T-helper 2 cell treated with Interferon-gamma antibody and Interleukin-4, amounts not matched to agents 5 μg/mL and 100 μg/mL, for 36 hours (primary cell): ENCODE data around the gene TMEM147.

Experiments
- DNase-seq: peaks from one replicate; pipeline ENCODE4 v3.0.0; 2021; ENCODE audit warnings: low spot score
- H3K27ac Mint-ChIP-seq: one replicate; pipeline ENCODE4 v1.8.0; 2021; ENCODE audit warnings: mild to moderate bottlenecking, mixed read lengths
- H3K27me3 Mint-ChIP-seq: one replicate; pipeline ENCODE4 v1.8.0; 2021; ENCODE audit warnings: low read depth, mixed read lengths
- H3K36me3 Mint-ChIP-seq: one replicate; pipeline ENCODE4 v1.8.0; 2021; ENCODE audit warnings: low read depth, mixed read lengths
- H3K4me1 Mint-ChIP-seq: one replicate; pipeline ENCODE4 v1.8.0; 2021; ENCODE audit warnings: low read depth, mixed read lengths
- H3K4me3 Mint-ChIP-seq: one replicate; pipeline ENCODE4 v1.8.0; 2022; ENCODE audit warnings: mild to moderate bottlenecking, moderate library complexity, mixed read lengths
- H3K9me3 Mint-ChIP-seq: one replicate; pipeline ENCODE4 v1.8.0; 2021; ENCODE audit warnings: mixed read lengths

The TMEM147 gene

DNA sequence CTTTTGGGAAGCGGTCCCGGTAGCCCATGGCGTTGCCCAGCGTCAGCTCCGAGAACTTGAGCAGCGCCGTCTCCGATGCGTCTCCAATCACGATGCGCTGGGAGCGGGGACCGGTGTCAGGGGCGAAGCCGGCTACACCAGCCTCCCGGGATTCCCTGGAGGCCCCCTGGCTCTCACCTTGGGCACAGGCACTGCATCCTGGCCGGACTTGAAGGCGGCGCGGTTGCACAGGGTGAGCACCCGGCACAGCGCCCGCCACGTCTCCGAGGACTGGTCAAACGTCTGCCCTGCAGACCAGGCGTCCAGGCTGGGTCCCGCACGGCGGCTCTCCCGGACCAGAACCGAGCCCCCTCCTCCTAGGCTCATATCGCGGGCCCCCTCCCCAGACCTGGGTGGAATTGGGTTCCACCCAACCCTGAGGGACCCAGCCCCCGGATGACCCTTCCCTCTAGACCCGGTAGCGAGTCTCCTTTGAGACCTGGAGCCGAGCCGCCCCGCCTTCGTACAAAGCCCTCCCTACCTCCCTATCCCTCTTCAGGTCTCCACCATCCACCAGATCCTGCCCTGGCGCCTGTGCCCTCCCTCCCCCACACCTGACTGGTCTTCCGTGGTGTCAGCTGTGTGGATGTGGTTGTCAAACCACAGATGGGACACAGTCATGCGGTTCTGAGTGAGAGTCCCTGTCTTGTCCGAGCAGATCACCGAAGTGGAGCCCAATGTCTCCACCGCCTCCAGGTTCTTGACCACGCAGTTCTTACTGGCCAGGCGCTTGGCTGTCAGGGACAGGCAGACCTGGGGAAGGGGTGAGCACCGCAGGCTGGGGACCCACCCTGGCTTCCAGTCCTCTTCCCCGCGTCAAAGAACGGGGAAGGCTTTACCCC lies 13.2 kb downstream of the TMEM147 start:
- Mint-ChIP-seq H3K27ac (no peak overlapping the region), H3K4me3 (no peak overlapping the region), H3K36me3 (no peaks in the 10 kb centered on the region), H3K27me3 (peaks cover 23% of the 10 kb centered on the region), H3K9me3 (no peaks in the 10 kb centered on the region), H3K4me1 (peaks cover 4% of the 10 kb centered on the region)
- no peak for DNase-seq

DNA sequence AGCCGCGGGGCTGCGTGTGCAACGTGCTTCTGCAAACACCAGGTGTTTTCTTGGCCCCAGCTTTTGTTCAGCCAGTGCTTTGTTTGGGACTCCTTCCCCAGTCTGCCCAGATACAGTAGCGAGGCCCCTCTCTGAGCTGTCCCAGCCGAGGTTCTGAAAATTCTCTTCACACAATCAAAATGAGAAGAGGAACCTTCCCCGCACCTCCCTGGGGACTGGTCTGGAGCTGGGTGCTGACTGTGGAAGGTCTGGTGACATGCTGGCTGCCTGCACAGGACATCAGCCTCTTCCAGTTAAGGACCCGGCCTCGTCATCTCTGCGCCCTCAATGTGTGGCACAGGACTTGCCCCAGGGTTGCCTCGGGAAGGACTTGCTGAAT lies 13.8 kb downstream of the TMEM147 start:
- Mint-ChIP-seq H3K27ac (no peak overlapping the region), H3K36me3 (no peaks in the 10 kb centered on the region), H3K4me3 (no peak overlapping the region), H3K4me1 (peaks cover 4% of the 10 kb centered on the region), H3K9me3 (no peaks in the 10 kb centered on the region), H3K27me3 (peaks cover 23% of the 10 kb centered on the region)
- no peak for DNase-seq

DNA sequence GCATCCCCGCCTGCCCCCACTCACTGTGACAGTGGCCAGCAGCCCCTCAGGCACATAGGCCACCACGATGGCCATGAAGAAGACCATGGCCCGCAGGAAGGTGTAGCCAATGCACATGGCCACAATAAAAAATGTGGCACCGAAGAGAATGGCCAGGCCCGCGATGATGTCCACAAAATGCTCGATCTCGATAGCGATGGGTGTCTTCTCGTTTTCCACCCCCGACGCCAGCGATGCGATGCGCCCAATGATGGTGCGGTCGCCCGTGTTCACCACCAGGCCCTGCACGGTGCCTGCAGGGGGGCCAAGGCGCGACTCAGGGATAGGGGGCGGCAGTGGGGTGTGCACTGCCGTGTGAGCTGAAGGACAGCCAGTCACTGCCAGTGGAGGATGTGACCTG lies 14.4 kb downstream of the TMEM147 start:
- Mint-ChIP-seq H3K27ac (no peak overlapping the region), H3K4me1 (peaks cover 4% of the 10 kb centered on the region), H3K9me3 (no peaks in the 10 kb centered on the region), H3K36me3 (no peaks in the 10 kb centered on the region), H3K27me3 (peaks cover 23% of the 10 kb centered on the region), H3K4me3 (no peak overlapping the region)
- DNase-seq = no peak

DNA sequence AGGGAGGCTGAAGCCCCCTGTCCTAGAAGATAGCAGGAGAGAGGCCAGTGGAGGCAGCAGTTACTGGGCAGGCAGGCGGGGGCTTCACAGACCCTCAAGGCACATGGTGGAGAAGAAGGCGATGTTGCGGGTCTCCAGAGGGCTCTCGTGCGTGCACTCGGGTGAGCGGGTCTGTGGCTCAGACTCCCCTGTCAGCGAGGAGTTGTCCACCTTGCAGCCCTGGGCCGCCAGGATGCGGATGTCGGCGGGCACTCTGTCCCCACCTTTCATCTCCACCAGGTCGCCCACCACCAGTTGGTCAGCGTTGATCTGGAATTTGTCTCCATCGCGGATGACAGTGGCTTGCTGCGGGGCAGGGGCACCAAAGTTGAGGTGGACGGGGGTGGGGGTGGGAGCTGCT lies 14.8 kb downstream of the TMEM147 start:
- H3K27me3 Mint-ChIP-seq = peaks cover 23% of the 10 kb centered on the region
- H3K4me1 Mint-ChIP-seq = peaks cover 4% of the 10 kb centered on the region
- no peak for DNase-seq
- H3K9me3 Mint-ChIP-seq = no peaks in the 10 kb centered on the region
- no peak overlapping the region for H3K4me3 Mint-ChIP-seq
- H3K36me3 Mint-ChIP-seq = no peaks in the 10 kb centered on the region
- no peak overlapping the region for H3K27ac Mint-ChIP-seq

DNA sequence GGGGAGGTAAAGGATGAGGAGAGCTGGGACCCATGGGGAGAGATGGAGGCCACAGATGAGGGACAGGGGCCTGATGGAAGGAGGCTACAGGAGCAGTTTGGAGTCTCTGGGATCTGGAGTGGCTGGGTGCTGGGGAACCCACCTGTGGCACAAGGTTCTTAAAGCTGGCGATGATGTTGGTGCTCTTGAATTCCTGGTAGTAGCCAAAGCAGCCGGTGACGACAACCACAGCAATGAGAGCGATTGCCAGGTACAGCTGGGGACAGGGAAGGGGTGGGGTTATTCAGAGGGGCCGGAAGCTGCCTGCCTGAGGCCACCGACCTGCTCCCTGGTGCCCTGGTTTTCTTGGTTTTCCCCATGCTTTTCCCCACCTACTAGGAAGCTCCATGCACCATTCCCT lies 15.3 kb downstream of the TMEM147 start:
- H3K27me3 Mint-ChIP-seq = peaks cover 23% of the 10 kb centered on the region

DNA sequence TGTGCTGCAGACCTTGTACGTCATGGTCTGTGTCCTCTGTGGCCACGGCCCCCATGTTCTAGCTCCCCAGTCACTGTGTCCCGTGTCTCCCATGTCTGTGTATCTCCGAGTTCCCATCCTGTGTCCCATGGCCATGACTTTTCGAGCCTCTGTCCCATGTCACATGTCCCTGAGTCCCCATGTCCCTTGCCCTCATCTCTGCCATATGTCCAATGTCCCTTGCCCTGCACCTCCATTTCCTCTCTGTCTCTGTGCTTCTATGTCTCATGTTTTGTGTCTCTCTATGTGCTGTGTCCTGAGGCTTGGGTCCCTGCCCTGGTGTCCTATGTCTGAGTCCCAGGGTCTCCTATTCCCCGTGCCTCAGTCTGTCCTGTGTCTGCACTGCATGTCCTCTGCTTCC lies 16.0 kb downstream of the TMEM147 start:
- peaks cover 4% of the 10 kb centered on the region for H3K4me1 Mint-ChIP-seq
- H3K27me3 Mint-ChIP-seq = peaks cover 23% of the 10 kb centered on the region
- DNase-seq = no peak
- H3K9me3 Mint-ChIP-seq = no peaks in the 10 kb centered on the region
- H3K36me3 Mint-ChIP-seq = no peaks in the 10 kb centered on the region
- H3K27ac Mint-ChIP-seq = no peak overlapping the region
- H3K4me3 Mint-ChIP-seq = no peak overlapping the region

More for the DNA sequence above, 15.3 kb downstream of the TMEM147 start:
- H3K36me3 Mint-ChIP-seq = no peaks in the 10 kb centered on the region
- no peak for DNase-seq
- H3K27ac Mint-ChIP-seq = no peak overlapping the region
- no peaks in the 10 kb centered on the region for H3K9me3 Mint-ChIP-seq
- H3K4me1 Mint-ChIP-seq = peaks cover 4% of the 10 kb centered on the region
- no peak overlapping the region for H3K4me3 Mint-ChIP-seq

DNA sequence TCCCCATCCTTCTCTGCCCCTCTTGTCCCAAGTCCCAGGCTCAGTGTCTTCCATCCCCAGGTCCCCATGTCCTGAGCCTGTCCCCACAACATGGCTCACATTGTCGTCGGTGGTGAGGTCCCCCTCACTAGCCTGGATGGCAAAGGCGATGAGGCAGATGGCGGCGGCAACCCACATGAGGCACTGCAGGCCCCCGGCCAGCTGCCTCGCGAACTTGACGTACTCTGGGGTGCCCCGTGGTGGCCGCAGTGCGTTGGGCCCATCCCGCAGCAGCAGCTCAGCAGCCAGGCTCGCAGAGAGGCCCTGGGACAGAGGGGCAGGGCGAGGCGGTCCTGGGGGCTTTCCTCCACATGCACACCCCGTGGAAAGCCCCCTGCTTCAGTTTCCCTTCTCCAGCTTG lies 16.9 kb downstream of the TMEM147 start:
- Mint-ChIP-seq H3K27me3 (peaks cover 19% of the 10 kb centered on the region), H3K9me3 (no peaks in the 10 kb centered on the region), H3K27ac (no peak overlapping the region), H3K36me3 (no peaks in the 10 kb centered on the region), H3K4me3 (no peak overlapping the region), H3K4me1 (peaks cover 2% of the 10 kb centered on the region)
- DNase-seq = no peak

DNA sequence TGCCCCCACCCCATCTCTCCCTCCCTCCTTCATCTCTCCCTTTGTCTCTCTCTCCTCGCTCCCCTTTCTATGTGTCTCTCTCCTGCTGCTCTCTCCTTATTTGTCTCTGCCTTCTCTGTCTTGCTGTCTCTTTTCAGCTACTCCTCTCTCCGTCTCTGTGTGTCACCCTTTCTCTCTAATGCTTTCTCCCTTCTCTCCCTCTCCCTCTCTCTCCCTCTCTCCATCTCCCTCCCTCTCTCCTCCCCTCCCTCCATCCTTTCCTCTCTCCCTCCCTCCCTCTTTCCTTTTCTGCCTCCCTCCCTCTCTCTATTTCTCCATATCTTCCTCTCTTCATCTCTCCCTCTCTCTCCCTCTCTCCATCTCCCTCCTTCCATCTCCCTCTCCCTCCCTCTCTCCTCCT lies 17.4 kb downstream of the TMEM147 start:
- peaks cover 18% of the 10 kb centered on the region for H3K27me3 Mint-ChIP-seq
- H3K9me3 Mint-ChIP-seq = no peaks in the 10 kb centered on the region
- H3K36me3 Mint-ChIP-seq = no peaks in the 10 kb centered on the region
- H3K4me1 Mint-ChIP-seq = peaks cover 1% of the 10 kb centered on the region
- no peak overlapping the region for H3K27ac Mint-ChIP-seq
- H3K4me3 Mint-ChIP-seq = no peak overlapping the region
- no peak for DNase-seq

DNA sequence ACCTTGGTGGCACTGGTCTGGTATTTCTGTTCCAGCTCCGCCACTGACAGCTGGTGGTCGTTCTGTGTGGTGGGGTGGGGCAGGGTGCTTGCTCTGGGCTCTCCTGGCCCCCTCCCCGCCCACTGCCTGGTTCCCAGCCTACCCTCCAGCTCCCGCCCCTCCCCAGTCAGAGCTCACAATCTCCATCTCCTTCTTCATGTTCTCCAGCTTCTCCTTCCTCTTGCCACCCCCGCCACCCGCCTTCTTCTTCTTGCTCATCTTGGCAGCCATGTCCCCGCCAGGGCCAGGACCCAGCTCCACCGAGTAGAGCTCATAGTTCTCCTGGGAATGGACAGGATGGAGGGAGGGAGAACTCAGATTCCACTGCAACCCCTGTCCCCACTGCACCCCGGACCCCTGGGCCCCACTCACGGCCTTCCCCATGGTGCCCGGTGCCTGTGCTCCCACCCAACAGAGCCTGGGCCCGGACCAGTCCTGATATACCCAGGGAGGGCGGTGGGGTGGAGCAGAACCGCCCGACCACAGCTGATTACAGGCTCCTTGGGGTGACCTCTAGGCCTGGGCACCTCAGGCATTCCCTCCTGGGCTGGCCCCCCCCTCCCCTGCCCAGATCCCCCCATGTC lies 17.9 kb downstream of the TMEM147 start, which contains the start of gene ATP4A:
Gene ATP4A (minus strand): TSS at position 452 of the 623 bp plus-strand sequence. CDS start 29 bp downstream, at position 423.
- peaks cover 17% of the 10 kb centered on the region for H3K27me3 Mint-ChIP-seq
- no peak within 1 kb of the TSS for H3K4me3 Mint-ChIP-seq
- H3K9me3 Mint-ChIP-seq = no peaks in the 10 kb centered on the region
- H3K27ac Mint-ChIP-seq = no peak within 1 kb of the TSS
- H3K4me1 Mint-ChIP-seq = no peaks in the 10 kb centered on the region
- no peak for DNase-seq
- no peaks in the 10 kb centered on the region for H3K36me3 Mint-ChIP-seq

DNA sequence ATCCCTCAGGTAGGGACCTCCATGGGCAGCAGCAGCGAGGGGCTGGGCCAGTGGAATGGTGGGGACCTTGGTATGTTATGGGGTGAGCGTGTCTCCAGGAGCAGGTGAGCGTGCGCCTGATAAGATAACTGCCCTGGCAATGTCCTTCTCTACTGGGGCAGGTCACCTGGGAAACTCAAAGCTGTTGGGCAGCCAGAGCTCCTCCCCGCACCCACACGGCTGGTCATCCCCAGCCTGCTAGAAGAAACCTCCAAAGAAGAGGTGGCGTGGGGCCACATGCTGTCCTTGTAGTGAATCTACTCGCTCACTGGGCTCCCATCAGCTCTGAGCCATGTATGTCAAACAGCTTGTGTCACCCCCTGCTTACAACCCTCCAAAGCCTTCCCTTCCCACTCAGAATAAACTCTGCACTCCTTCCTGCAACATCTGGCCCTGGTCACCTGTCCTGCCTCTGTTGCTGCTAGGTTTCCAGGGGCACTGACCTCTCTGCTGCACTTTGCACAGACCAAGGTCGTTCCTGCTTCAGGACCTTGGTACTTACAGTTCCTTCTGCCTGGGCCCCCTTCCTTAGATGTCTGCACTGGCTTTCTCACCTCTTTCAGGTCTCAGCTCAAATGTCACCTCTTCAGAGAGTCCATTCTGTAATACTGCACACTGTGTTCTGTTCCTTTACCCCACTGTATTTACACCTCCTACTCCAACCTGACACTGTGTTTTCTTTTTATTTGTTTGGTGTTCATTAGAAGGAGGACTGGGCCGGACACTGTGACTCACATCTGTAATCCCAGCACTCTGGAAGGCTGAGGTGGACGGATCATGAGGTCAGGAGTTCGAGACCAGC lies 19.8 kb downstream of the TMEM147 start:
- no peak overlapping the region for H3K27ac Mint-ChIP-seq
- H3K27me3 Mint-ChIP-seq = peaks cover 4% of the 10 kb centered on the region

DNA sequence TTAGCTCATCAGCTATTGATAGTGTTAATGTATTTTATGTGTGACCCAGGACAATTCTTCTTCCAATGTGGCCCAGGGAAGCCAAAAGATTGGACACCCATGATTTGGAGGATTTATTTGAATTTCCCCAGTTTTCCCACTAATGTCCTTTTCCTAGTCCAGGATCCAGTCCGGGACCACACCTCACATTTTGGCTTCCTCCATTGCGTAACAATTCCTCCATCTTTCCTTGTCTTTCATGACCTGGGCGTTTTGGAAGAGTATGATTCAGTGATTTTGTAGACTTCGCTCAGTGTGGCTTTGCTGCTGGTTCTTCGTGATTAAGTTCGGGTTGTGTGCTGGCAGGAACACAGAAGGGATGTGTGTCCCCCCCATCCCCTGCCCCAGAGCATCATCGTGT lies 21.3 kb downstream of the TMEM147 start:
- peaks cover 5% of the 10 kb centered on the region for H3K27me3 Mint-ChIP-seq
- no peak for DNase-seq
- H3K27ac Mint-ChIP-seq = no peak overlapping the region
- H3K4me1 Mint-ChIP-seq = peaks cover 2% of the 10 kb centered on the region
- H3K9me3 Mint-ChIP-seq = no peaks in the 10 kb centered on the region
- H3K36me3 Mint-ChIP-seq = no peaks in the 10 kb centered on the region
- H3K4me3 Mint-ChIP-seq = no peak overlapping the region

More for the DNA sequence above, 19.8 kb downstream of the TMEM147 start:
- H3K36me3 Mint-ChIP-seq = no peaks in the 10 kb centered on the region
- DNase-seq = no peak
- no peaks in the 10 kb centered on the region for H3K4me1 Mint-ChIP-seq
- H3K4me3 Mint-ChIP-seq = no peak overlapping the region
- no peaks in the 10 kb centered on the region for H3K9me3 Mint-ChIP-seq

DNA sequence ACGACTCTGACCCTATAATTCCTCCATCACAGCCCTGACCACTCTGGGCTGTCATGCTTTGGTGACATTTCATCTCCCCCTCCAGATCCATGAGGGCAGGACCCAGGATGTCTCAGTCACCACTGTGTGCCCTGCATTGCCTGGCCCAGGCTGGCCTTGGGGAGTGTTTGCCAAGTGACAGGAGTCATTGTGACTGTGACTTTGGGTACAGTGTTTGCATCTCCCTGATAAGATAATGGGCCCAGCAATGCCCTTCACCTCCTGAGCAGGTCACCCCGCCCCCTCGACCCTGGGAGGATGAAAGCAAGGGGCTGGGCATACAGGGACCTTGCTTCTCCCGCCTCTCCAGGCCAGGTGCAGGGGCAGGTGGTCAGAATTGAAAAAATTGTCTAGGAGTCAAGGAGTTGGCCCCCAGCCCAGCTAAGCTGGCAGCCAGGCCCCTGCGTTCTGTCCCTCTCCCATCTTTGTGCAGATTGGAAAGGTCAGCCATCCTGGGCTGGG lies 23.9 kb downstream of the TMEM147 start:
- H3K27me3 Mint-ChIP-seq = peaks cover 7% of the 10 kb centered on the region
- peaks cover 2% of the 10 kb centered on the region for H3K4me1 Mint-ChIP-seq
- H3K4me3 Mint-ChIP-seq = no peak overlapping the region
- H3K36me3 Mint-ChIP-seq = no peaks in the 10 kb centered on the region
- no peak overlapping the region for H3K27ac Mint-ChIP-seq
- no peak for DNase-seq
- H3K9me3 Mint-ChIP-seq = no peaks in the 10 kb centered on the region

DNA sequence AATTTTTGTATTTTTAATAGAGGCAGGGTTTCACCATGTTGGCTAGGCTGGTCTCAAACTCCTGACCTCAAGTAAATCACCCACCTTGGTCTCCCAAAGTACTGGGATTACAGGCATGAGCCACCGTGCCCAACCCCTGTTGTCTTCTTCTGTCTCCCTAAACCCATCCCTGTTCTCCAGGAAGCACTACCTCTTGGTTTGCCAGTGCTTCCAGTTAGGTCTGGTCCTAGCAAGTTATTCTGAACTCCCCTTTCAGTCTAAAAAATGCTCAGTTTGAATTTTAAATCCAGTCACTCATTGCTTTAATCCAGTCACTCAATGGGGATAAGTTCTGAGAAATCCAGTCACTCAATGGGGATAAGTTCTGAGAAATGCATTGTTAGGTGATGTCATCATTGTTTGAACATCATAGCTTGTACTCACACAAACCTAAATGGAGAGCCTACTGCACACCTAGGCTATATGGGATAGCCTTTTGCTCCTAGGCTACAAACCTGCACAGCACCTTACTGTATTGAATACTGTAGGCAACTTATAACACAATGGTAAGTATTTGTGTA lies 26.1 kb downstream of the TMEM147 start:
- H3K4me3 Mint-ChIP-seq = no peak overlapping the region
- no peak overlapping the region for H3K27ac Mint-ChIP-seq
- peaks cover 7% of the 10 kb centered on the region for H3K27me3 Mint-ChIP-seq

More for the DNA sequence above, 26.1 kb downstream of the TMEM147 start:
- Mint-ChIP-seq H3K9me3 (peaks cover 19% of the 10 kb centered on the region), H3K4me1 (peaks cover 2% of the 10 kb centered on the region), H3K36me3 (peaks cover 4% of the 10 kb centered on the region)
- no peak for DNase-seq
